ENCODE data around the gene PTPRG. TPM values are rescaled to one million over a fixed set of nuclear protein-coding genes. Genes with fewer than 3 reads are reported as not detected.

Gene PTPRG
- total RNA-seq, 1 experiment from 2014 or later = 69.3 TPM

DNA sequence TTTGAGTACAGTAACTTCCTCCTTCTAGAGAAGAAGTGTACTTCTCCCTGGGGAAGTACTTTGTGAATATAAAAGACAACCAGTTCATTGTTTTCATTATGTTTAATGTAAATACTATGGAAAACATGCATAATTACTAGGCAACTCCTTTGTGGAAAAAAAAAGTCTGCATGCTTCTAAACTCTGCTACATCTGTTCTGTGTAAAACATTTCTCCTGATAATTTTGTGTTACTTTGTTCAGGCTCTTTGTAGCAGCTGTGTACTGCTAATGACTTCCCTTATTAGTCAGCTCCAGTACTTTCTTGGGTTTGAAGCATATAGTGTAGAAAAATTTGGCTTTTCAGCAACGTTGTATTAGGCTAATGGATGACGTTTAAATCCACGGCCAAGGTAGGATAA lies 700.4 kb downstream of the PTPRG start:
- no peaks in the 10 kb centered on the region for H3K27me3 ChIP-seq (ENCODE audit: insufficient read depth, low read length)
- Mint-ChIP-seq H3K27me3 (ENCODE audit: low read depth) (no peaks in the 10 kb centered on the region), H3K4me3 (no peak overlapping the region), H3K9me3 (no peaks in the 10 kb centered on the region), H3K27ac (no peak overlapping the region), H3K36me3 (ENCODE audit: insufficient read depth in 1 of 3, low read depth in 3 of 3) (peaks cover 3 to 17% (median 7%) of the 10 kb centered on the region in 3 experiments; a peak in 5 of 7 replicates), H3K4me1 (peaks cover 14 to 16% of the 10 kb centered on the region in 2 experiments)
- no peak overlapping the region for H4K5ac ChIP-seq (ENCODE audit: insufficient read length, low read depth, low read length)
- no peak overlapping the region for H3K18ac ChIP-seq (ENCODE audit: insufficient read length, low read depth, low read length)
- H3K14ac ChIP-seq (ENCODE audit: insufficient read depth, low read length) = no peak overlapping the region
- no CpG with 5 or more reads among the region's 3 CpGs for WGBS (ENCODE audit: extremely low coverage, insufficient read length, low lambda C conversion rate)
- H2BK12ac ChIP-seq (ENCODE audit: insufficient read length, low read depth, low read length) = no peak overlapping the region
- no peaks in the 10 kb centered on the region for H3K79me2 ChIP-seq (ENCODE audit: insufficient read depth, low read length)
- H3K56ac ChIP-seq (ENCODE audit: insufficient read length, low read depth, low read length) = no peak overlapping the region
- H2AFZ ChIP-seq (ENCODE audit: low read length) = no peak overlapping the region
- no peak overlapping the region for H3K4me2 ChIP-seq (ENCODE audit: insufficient read depth, insufficient read length, low read length)
- no peaks in the 10 kb centered on the region for H3K9me3 ChIP-seq (ENCODE audit: control insufficient read depth, low read depth, low read length)
- no peak overlapping the region for H3K9ac ChIP-seq (ENCODE audit: extremely low read depth, insufficient read length, low read length)
- no peak for DNase-seq
- H2BK15ac ChIP-seq (ENCODE audit: low read depth, low read length) = no peak overlapping the region
- no peaks in the 10 kb centered on the region for H4K20me1 ChIP-seq (ENCODE audit: control insufficient read depth, insufficient read depth, insufficient read length)
- H4K91ac ChIP-seq (ENCODE audit: insufficient read length, low read depth, low read length) = no peak overlapping the region
- no peak overlapping the region for H3K27ac ChIP-seq (ENCODE audit: insufficient read length, low read depth, low read length)
- H3K79me1 ChIP-seq (ENCODE audit: insufficient read depth, low read depth, low read length, poor library complexity, severe bottlenecking) = no peaks in the 10 kb centered on the region
- H3T11ph ChIP-seq (ENCODE audit: low read length) = no peak overlapping the region
- TF ChIP-seq, protein P1, sequence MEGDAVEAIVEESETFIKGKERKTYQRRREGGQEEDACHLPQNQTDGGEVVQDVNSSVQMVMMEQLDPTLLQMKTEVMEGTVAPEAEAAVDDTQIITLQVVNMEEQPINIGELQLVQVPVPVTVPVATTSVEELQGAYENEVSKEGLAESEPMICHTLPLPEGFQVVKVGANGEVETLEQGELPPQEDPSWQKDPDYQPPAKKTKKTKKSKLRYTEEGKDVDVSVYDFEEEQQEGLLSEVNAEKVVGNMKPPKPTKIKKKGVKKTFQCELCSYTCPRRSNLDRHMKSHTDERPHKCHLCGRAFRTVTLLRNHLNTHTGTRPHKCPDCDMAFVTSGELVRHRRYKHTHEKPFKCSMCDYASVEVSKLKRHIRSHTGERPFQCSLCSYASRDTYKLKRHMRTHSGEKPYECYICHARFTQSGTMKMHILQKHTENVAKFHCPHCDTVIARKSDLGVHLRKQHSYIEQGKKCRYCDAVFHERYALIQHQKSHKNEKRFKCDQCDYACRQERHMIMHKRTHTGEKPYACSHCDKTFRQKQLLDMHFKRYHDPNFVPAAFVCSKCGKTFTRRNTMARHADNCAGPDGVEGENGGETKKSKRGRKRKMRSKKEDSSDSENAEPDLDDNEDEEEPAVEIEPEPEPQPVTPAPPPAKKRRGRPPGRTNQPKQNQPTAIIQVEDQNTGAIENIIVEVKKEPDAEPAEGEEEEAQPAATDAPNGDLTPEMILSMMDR (conservative IDR thresholded peaks at IDR 0.05) = no peak
- no peak overlapping the region for H2BK20ac ChIP-seq (ENCODE audit: low read depth, low read length, poor library complexity, severe bottlenecking)
- no peaks in the 10 kb centered on the region; the same call in 1 of the 2 replicates for H3K4me1 ChIP-seq (ENCODE audit: insufficient read depth, low read length)
- H3K23me2 ChIP-seq (ENCODE audit: insufficient read length, low read depth, low read length, poor library complexity, severe bottlenecking) = no peaks in the 10 kb centered on the region
- H3K23ac ChIP-seq (ENCODE audit: insufficient read length, low read depth, low read length) = no peak overlapping the region
- H2BK5ac ChIP-seq (ENCODE audit: insufficient read length, low read length) = no peak overlapping the region
- no peak overlapping the region for H2BK120ac ChIP-seq (ENCODE audit: low read depth, low read length, poor library complexity, severe bottlenecking)
- H4K8ac ChIP-seq (replicated peaks; ENCODE audit: insufficient read length, low read depth, low read length) = no peak overlapping the region
- H3K4ac ChIP-seq (ENCODE audit: low read depth, low read length) = no peak overlapping the region
- H2AK5ac ChIP-seq (ENCODE audit: insufficient read length, low read length) = no peak overlapping the region
